ENCODE measurements around the gene CSMD2. TPM values are rescaled to one million over a fixed set of nuclear protein-coding genes. Genes with fewer than 3 reads are reported as not detected.

Gene CSMD2
- total RNA-seq, 2 donors from 2014 or later: 0.62 to 2.8 TPM

- WGBS, 2 experiments (ENCODE audit: insufficient coverage in 1 of 2, insufficient read length in 1 of 2): 83 to 94% methylated on average over 4 to 5 of the region's 5 CpGs
- Histone ChIP-seq H3K27me3 (ENCODE audit: control insufficient read depth, insufficient read depth, low read length, poor library complexity, severe bottlenecking) (no peaks in the 10 kb centered on the region), H3K36me3 (ENCODE audit: control insufficient read depth, insufficient read depth, low read length) (no peaks in the 10 kb centered on the region), H3K9ac (ENCODE audit: extremely low read depth, low read length, poor library complexity, severe bottlenecking) (no peak overlapping the region), H3K9me3 (ENCODE audit: control insufficient read depth, low read length) (no peaks in the 10 kb centered on the region), H3K4me1 (ENCODE audit: control insufficient read depth, insufficient read depth, low read length) (peaks cover 10% of the 10 kb centered on the region), H3K27ac (ENCODE audit: low read depth, low read length) (no peak overlapping the region), H3K4me3 (ENCODE audit: low read length) (no peak overlapping the region)
- no peak for DNase-seq
- H3K4me3 Mint-ChIP-seq: no peak overlapping the region
- TF ChIP-seq, protein P1, sequence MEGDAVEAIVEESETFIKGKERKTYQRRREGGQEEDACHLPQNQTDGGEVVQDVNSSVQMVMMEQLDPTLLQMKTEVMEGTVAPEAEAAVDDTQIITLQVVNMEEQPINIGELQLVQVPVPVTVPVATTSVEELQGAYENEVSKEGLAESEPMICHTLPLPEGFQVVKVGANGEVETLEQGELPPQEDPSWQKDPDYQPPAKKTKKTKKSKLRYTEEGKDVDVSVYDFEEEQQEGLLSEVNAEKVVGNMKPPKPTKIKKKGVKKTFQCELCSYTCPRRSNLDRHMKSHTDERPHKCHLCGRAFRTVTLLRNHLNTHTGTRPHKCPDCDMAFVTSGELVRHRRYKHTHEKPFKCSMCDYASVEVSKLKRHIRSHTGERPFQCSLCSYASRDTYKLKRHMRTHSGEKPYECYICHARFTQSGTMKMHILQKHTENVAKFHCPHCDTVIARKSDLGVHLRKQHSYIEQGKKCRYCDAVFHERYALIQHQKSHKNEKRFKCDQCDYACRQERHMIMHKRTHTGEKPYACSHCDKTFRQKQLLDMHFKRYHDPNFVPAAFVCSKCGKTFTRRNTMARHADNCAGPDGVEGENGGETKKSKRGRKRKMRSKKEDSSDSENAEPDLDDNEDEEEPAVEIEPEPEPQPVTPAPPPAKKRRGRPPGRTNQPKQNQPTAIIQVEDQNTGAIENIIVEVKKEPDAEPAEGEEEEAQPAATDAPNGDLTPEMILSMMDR (conservative IDR thresholded peaks at IDR 0.05): no peak
- H3K4me1 Mint-ChIP-seq: no peaks in the 10 kb centered on the region
- no peaks in the 10 kb centered on the region for H3K36me3 Mint-ChIP-seq (ENCODE audit: low read depth)
- H3K27ac Mint-ChIP-seq: no peak overlapping the region
- no peaks in the 10 kb centered on the region for H3K27me3 Mint-ChIP-seq (ENCODE audit: insufficient read depth)
- H3K9me3 Mint-ChIP-seq: no peaks in the 10 kb centered on the region
Observed at GRCh38 chr1:34034036-34034435, 131.0 kb downstream of the CSMD2 start.

DNA sequence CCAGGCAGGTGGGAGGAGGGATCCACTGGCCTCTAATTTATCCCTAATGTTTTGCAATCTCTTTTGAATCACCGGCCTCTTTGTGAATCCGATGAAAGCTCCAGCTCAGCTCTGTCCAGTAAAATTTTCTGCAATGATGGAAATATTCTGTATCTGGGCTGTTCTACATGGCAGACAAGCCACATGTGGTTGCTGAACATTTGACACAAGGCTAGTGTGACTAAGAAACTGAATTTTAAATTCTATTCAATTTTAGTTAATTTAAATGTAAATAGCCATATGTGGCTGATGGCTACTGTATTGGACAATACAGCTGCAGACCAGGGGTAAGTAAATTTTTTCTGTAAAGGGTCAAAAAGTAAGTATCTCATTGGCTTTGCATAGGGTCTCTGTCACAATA, 135.1 kb downstream of the CSMD2 start:
- Mint-ChIP-seq H3K9me3 (no peaks in the 10 kb centered on the region), H3K36me3 (ENCODE audit: low read depth) (no peaks in the 10 kb centered on the region), H3K4me3 (no peak overlapping the region), H3K27me3 (ENCODE audit: insufficient read depth) (no peaks in the 10 kb centered on the region), H3K4me1 (no peaks in the 10 kb centered on the region), H3K27ac (no peak overlapping the region)
- Histone ChIP-seq H3K9ac (ENCODE audit: extremely low read depth, low read length, poor library complexity, severe bottlenecking) (no peak overlapping the region), H3K9me3 (ENCODE audit: control insufficient read depth, low read length) (no peaks in the 10 kb centered on the region), H3K36me3 (ENCODE audit: control insufficient read depth, insufficient read depth, low read length) (no peaks in the 10 kb centered on the region), H3K4me3 (ENCODE audit: low read length) (no peak overlapping the region), H3K27me3 (ENCODE audit: control insufficient read depth, insufficient read depth, low read length, poor library complexity, severe bottlenecking) (no peaks in the 10 kb centered on the region), H3K4me1 (ENCODE audit: control insufficient read depth, insufficient read depth, low read length) (no peaks in the 10 kb centered on the region), H3K27ac (ENCODE audit: low read depth, low read length) (no peak overlapping the region)
- TF ChIP-seq, protein P1 (conservative IDR thresholded peaks at IDR 0.05): no peak
- WGBS, 2 experiments (ENCODE audit: insufficient coverage in 1 of 2, insufficient read length in 1 of 2): 92 to 100% methylated on average over 2 of the region's 2 CpGs
- DNase-seq: no peak

DNA sequence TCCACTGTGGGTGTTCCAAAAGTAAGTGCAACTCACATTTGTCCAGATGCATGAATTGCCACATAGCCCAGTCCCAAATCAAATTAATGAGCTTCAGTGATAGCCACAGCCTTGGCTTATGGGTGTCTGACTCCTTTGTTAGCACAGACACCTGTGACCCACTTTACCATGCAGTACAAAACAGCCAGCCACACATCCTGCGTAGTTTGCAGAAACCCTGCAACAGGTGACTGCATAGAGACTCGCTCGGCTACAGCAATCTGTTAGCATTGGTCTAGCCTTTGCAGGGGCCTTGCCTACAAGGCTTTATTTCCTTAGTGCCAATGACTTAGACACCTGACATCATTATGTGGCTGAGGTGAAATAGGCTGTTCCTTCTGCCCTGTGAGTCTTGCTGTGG, 135.5 kb downstream of the CSMD2 start:
- H3K36me3 ChIP-seq (ENCODE audit: control insufficient read depth, insufficient read depth, low read length): no peaks in the 10 kb centered on the region
- no peak overlapping the region for H3K4me3 ChIP-seq (ENCODE audit: low read length)
- 94% methylated on average over 3 of the region's 3 CpGs for WGBS, 2 experiments (ENCODE audit: insufficient coverage in 1 of 2, insufficient read length in 1 of 2)
- H3K4me1 ChIP-seq (ENCODE audit: control insufficient read depth, insufficient read depth, low read length): no peaks in the 10 kb centered on the region
- H3K4me1 Mint-ChIP-seq: no peaks in the 10 kb centered on the region
- no peak overlapping the region for H3K4me3 Mint-ChIP-seq
- TF ChIP-seq, protein P1 (conservative IDR thresholded peaks at IDR 0.05): no peak
- DNase-seq: no peak
- H3K27me3 ChIP-seq (ENCODE audit: control insufficient read depth, insufficient read depth, low read length, poor library complexity, severe bottlenecking): no peaks in the 10 kb centered on the region
- no peaks in the 10 kb centered on the region for H3K9me3 Mint-ChIP-seq
- H3K36me3 Mint-ChIP-seq (ENCODE audit: low read depth): no peaks in the 10 kb centered on the region
- H3K27ac Mint-ChIP-seq: no peak overlapping the region
- no peak overlapping the region for H3K9ac ChIP-seq (ENCODE audit: extremely low read depth, low read length, poor library complexity, severe bottlenecking)
- no peak overlapping the region for H3K27ac ChIP-seq (ENCODE audit: low read depth, low read length)
- H3K9me3 ChIP-seq (ENCODE audit: control insufficient read depth, low read length): no peaks in the 10 kb centered on the region
- H3K27me3 Mint-ChIP-seq (ENCODE audit: insufficient read depth): no peaks in the 10 kb centered on the region
